HepG2 (cell line): ENCODE data around the gene SUN1.

Experiments
- ATF6 ChIP-seq: sonication (generic); formaldehyde crosslinking; conservative IDR thresholded peaks from 2 replicates; pipeline ENCODE4 v1.4.0; 2020; ENCODE audit warnings: missing genetic modification reagents
- CTCF ChIP-seq: sonication (generic); formaldehyde crosslinking; IDR thresholded peaks from 2 replicates; pipeline ENCODE4 v1.5.0; 2020; ENCODE audit warnings: mild to moderate bottlenecking, missing genetic modification reagents, moderate library complexity
- NCOR1 ChIP-seq: fragments of 200-600 bp; sonication (generic); IDR thresholded peaks from 2 replicates; pipeline ENCODE4 v1.7.0; 2017; ENCODE audit warnings: antibody characterized with exemption, low read length, borderline replicate concordance
- TBP ChIP-seq: sonication (generic); formaldehyde crosslinking; IDR thresholded peaks from 2 replicates; pipeline ENCODE4 v1.5.0; 2020; ENCODE audit warnings: missing genetic modification reagents
- ZNF883 ChIP-seq: sonication (generic); formaldehyde crosslinking; IDR thresholded peaks from 2 replicates; pipeline ENCODE4 v1.5.1; 2020; ENCODE audit warnings: mild to moderate bottlenecking, missing genetic modification reagents; ENCODE audit errors: not compliant biosample characterization

DNA sequence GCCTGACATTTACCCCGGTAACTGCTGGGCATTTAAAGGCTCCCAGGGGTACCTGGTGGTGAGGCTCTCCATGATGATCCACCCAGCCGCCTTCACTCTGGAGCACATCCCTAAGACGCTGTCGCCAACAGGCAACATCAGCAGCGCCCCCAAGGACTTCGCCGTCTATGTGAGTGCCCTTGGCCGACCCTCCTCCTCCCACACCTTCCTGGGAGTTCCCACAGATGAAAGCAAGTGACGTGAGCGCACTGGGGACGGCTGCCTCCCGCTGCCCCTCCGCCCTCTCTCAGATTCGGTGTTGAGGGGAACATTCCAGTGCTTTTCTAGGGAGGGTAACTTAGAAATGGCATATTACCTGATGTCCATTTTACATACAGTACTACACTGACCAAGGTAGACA is 37.1 kb downstream of the SUN1 start:
- TF ChIP-seq NCOR1 (no peak), CTCF (CRISPR knock-in tag) (no peak), ZNF883 (CRISPR knock-in tag) (no peak), ATF6 (no peak), TBP (CRISPR knock-in tag) (no peak)
